Measurements from ENCODE around the gene SUSD5. TPM values are rescaled to one million over a fixed set of nuclear protein-coding genes. Genes with fewer than 3 reads are reported as not detected.
A peak's percentile ranks its signal among the peaks of the same experiment; 100 is the strongest.
"Not testable (repeated sequence)": the region's sequence is repeated elsewhere in the genome, so short reads cannot be mapped to it uniquely, and the experiment has no call there.

Gene SUSD5
- polyA plus RNA-seq, 4 donors: 0.21 to 2.0 (median 0.27) TPM; not detected in 1

DNA sequence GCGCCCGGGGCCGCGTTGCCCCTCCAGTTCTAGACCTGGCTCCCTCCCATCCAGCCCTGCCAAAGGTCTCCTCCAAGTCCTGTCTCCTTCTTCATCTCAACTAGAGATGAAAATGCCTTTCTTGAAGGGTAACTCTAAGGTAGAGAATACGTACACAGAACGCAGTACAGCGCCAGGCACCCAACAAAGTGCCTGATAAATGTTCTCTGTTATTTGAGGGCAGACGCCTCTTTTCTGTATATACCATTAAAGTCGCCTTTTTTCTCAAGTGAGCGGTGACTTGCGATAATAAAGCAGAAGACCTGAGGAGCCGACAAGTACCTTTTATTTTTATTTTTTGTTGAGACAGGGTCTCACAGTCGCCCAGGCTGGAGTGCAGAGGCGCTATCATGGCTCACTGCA lies 104.0 kb downstream of the SUSD5 start:
- FAIRE-seq (no peak), DNase-seq (no peak)
- Histone ChIP-seq H3K4me3 (ENCODE audit: low read depth in 1 of 3, low read length in 3 of 3) (peak overlapping the region in 2 of 3 donors; percentile 58 to 78), H3K4me1 (ENCODE audit: control insufficient read depth in 3 of 3, insufficient read depth in 2 of 3, low read depth in 1 of 3, low read length in 2 of 3) (peaks cover 2 to 8% (median 3%) of the 10 kb centered on the region in 3 donors), H3K36me3 (ENCODE audit: control insufficient read depth in 3 of 3, insufficient read depth in 2 of 3, low read depth in 1 of 3, low read length in 3 of 3) (peaks cover 0 to 12% (median 0%) of the 10 kb centered on the region in 3 donors), H3K9me3 (ENCODE audit: control insufficient read depth in 2 of 2, insufficient read depth in 1 of 2, low read depth in 1 of 2, low read length in 1 of 2) (no peaks in the 10 kb centered on the region), H3K27me3 (ENCODE audit: control insufficient read depth in 3 of 3, insufficient read depth in 3 of 3, low read length in 3 of 3) (no peaks in the 10 kb centered on the region), H3K27ac (ENCODE audit: low read depth in 1 of 3, low read length in 2 of 3) (peak overlapping the region; percentile 90 to 98 (median 98))
- WGBS, 3 donors: 30 to 44% (median 32%) methylated on average over 14 of the region's 14 CpGs

DNA sequence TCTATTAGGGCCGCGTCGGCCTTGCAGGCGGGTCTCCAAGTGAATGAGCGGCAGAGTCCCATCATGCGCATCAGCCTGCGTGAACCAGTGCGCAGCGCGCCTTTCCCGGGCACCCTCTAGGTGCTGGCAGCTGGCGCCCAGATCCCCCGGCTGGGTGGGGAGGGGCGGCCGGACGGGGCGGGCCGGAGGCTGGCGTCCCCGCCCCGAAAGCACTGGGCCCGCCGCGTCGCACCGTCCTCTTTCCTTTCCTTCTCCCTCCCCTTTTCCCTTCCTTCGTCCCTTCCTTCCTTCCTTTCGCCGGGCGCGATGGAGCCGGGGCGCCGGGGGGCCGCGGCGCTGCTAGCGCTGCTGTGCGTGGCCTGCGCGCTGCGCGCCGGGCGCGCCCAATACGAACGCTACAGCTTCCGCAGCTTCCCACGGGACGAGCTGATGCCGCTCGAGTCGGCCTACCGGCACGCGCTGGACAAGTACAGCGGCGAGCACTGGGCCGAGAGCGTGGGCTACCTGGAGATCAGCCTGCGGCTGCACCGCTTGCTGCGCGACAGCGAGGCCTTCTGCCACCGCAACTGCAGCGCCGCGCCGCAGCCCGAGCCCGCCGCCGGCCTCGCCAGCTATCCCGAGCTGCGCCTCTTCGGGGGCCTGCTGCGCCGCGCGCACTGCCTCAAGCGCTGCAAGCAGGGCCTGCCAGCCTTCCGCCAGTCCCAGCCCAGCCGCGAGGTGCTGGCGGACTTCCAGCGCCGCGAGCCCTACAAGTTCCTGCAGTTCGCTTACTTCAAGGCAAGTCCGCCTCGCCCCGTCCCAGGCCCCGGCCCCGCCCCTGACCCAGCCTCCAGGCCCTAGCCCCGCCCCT lies 104.6 kb downstream of the SUSD5 start, which contains the start of gene CRTAP:
CRTAP (plus strand) TSS at position 243 of the 850 bp plus-strand sequence; CDS start at position 307, 64 bp downstream.
- WGBS, 3 donors: 0% methylated on average over 75 to 98 of the region's 98 CpGs
- DNase-seq (peak; percentile 92 to 96), FAIRE-seq (no peak)
- Histone ChIP-seq H3K9me3 (ENCODE audit: control insufficient read depth in 2 of 2, insufficient read depth in 1 of 2, low read depth in 1 of 2, low read length in 1 of 2) (no peaks in the 10 kb centered on the region), H3K4me3 (ENCODE audit: low read depth in 1 of 3, low read length in 3 of 3) (peak within 1 kb of the TSS; percentile 58 to 78 (median 77)), H3K36me3 (ENCODE audit: control insufficient read depth in 3 of 3, insufficient read depth in 2 of 3, low read depth in 1 of 3, low read length in 3 of 3) (peaks cover 0 to 12% (median 0%) of the 10 kb centered on the region in 3 donors), H3K27ac (ENCODE audit: low read depth in 1 of 3, low read length in 2 of 3) (peak within 1 kb of the TSS; percentile 90 to 98 (median 98)), H3K4me1 (ENCODE audit: control insufficient read depth in 3 of 3, insufficient read depth in 2 of 3, low read depth in 1 of 3, low read length in 2 of 3) (peaks cover 2 to 8% (median 3%) of the 10 kb centered on the region in 3 donors), H3K27me3 (ENCODE audit: control insufficient read depth in 3 of 3, insufficient read depth in 3 of 3, low read length in 3 of 3) (no peaks in the 10 kb centered on the region)

DNA sequence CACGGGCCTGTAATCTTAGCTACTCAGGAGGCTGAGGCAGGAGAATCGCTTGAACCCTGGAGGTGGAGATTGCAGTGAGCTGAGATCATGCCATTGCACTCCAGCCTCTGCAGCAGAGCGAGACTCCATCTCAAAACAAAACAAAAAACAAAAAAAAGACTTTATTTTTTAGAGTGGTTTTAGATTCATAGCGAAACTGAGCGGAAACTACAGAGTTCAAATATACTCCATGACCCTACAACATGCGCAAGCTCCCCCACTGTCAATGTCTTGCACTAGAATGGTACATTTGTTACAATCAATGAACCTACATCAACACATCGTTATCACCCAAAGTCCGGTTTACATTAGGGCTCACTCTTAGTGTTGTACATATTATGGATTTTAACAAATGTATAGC lies 107.0 kb downstream of the SUSD5 start:
- Histone ChIP-seq H3K4me3 (ENCODE audit: low read depth in 1 of 3, low read length in 3 of 3) (no peak overlapping the region), H3K9me3 (ENCODE audit: control insufficient read depth in 2 of 2, insufficient read depth in 1 of 2, low read depth in 1 of 2, low read length in 1 of 2) (no peaks in the 10 kb centered on the region), H3K36me3 (ENCODE audit: control insufficient read depth in 3 of 3, insufficient read depth in 2 of 3, low read depth in 1 of 3, low read length in 3 of 3) (no peaks in the 10 kb centered on the region), H3K27me3 (ENCODE audit: control insufficient read depth in 3 of 3, insufficient read depth in 3 of 3, low read length in 3 of 3) (no peaks in the 10 kb centered on the region), H3K27ac (ENCODE audit: low read depth in 1 of 3, low read length in 2 of 3) (no peak overlapping the region), H3K4me1 (ENCODE audit: control insufficient read depth in 3 of 3, insufficient read depth in 2 of 3, low read depth in 1 of 3, low read length in 2 of 3) (peaks cover 2 to 8% (median 3%) of the 10 kb centered on the region in 3 donors)
- no peak for DNase-seq
- no peak for FAIRE-seq
- 73 to 92% (median 87%) methylated on average over 8 of the region's 8 CpGs for WGBS, 3 donors

DNA sequence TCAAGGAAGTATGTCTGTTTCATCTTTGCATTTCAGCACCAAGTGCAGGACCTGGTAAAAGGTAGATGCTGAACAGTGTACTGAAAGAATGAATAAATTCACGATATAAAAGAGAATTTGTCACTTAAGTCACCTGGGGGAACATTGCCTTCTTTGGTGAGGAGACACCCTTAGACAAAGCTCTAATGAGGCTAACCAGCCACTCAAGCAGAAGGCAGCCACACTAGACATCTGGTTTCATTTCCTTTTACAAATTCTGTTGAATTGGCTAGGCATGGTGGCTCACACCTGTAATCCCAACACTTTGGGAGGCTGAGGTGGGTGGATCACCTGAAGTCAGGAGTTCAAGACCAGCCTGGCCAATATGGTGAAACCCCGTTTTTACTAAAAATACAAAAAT lies 111.8 kb downstream of the SUSD5 start:
- FAIRE-seq; H3K4me3 ChIP-seq (ENCODE audit: low read depth in 1 of 3, low read length in 3 of 3); H3K36me3 ChIP-seq (ENCODE audit: control insufficient read depth in 3 of 3, insufficient read depth in 2 of 3, low read depth in 1 of 3, low read length in 3 of 3); H3K9me3 ChIP-seq (ENCODE audit: control insufficient read depth in 2 of 2, insufficient read depth in 1 of 2, low read depth in 1 of 2, low read length in 1 of 2); H3K27me3 ChIP-seq (ENCODE audit: control insufficient read depth in 3 of 3, insufficient read depth in 3 of 3, low read length in 3 of 3); H3K27ac ChIP-seq (ENCODE audit: low read depth in 1 of 3, low read length in 2 of 3); H3K4me1 ChIP-seq (ENCODE audit: control insufficient read depth in 3 of 3, insufficient read depth in 2 of 3, low read depth in 1 of 3, low read length in 2 of 3); DNase-seq: not testable (repeated sequence)
- 73 to 90% (median 85%) methylated on average over 2 of the region's 2 CpGs for WGBS, 3 donors

DNA sequence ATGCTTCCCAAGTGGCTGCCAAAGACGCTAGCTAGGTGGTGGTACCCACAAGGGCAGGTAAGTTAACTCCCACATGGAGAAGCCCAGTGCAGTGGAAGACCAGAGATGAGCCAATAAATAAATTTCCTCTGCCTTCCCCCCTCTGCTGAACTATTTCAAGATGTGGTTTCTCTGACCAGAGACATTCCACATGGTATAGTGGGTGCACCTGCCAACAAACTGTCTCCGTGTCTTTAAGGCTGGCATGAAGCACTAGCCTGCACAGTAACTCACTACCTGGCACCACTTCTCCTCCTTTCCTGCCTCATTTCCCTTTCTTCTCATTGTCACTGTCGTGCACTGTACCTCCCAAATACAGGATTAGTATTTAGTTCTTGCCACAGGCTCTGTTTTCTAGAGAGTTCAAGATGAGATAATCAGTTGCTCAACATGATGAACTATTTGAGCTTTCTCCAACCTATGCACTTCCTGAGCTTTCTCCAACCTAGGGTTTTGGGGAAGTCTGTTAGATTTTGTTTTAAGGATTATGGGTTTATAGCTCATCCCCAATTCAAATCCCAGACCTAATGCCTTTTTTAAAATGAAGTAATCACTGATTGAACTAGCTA lies 113.2 kb downstream of the SUSD5 start:
- WGBS, 3 donors: 65 to 90% (median 70%) methylated on average over 3 of the region's 3 CpGs
- no peak overlapping the region for H3K27ac ChIP-seq (ENCODE audit: low read depth in 1 of 3, low read length in 2 of 3)
- no peak for FAIRE-seq
- no peak overlapping the region for H3K4me3 ChIP-seq (ENCODE audit: low read depth in 1 of 3, low read length in 3 of 3)
- DNase-seq: no peak
- no peaks in the 10 kb centered on the region for H3K4me1 ChIP-seq (ENCODE audit: control insufficient read depth in 3 of 3, insufficient read depth in 2 of 3, low read depth in 1 of 3, low read length in 2 of 3)
- H3K27me3 ChIP-seq (ENCODE audit: control insufficient read depth in 3 of 3, insufficient read depth in 3 of 3, low read length in 3 of 3): no peaks in the 10 kb centered on the region
- H3K36me3 ChIP-seq (ENCODE audit: control insufficient read depth in 3 of 3, insufficient read depth in 2 of 3, low read depth in 1 of 3, low read length in 3 of 3): no peaks in the 10 kb centered on the region
- no peaks in the 10 kb centered on the region for H3K9me3 ChIP-seq (ENCODE audit: control insufficient read depth in 2 of 2, insufficient read depth in 1 of 2, low read depth in 1 of 2, low read length in 1 of 2)

DNA sequence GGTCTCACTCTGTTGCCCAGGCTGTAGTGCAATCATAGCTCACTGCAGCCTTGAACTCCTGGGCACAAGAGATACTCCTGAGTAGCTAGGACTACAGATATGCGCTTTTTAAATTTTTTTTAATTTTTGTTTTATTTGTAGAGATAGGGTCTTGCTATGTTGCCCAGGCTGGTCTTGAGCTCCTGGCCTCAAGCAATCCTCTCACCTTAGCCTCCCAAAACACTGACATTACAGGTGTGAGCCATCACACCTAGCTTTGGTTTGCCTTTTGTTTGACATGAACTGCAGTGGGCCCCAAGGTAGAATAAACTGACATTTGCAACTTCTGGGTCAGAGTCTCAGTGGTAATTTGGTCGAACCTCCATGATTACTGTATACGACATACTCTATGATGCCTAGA lies 113.8 kb downstream of the SUSD5 start:
- no peak for DNase-seq
- Histone ChIP-seq H3K4me1 (ENCODE audit: control insufficient read depth in 3 of 3, insufficient read depth in 2 of 3, low read depth in 1 of 3, low read length in 2 of 3) (no peaks in the 10 kb centered on the region), H3K27ac (ENCODE audit: low read depth in 1 of 3, low read length in 2 of 3) (no peak overlapping the region), H3K9me3 (ENCODE audit: control insufficient read depth in 2 of 2, insufficient read depth in 1 of 2, low read depth in 1 of 2, low read length in 1 of 2) (no peaks in the 10 kb centered on the region), H3K4me3 (ENCODE audit: low read depth in 1 of 3, low read length in 3 of 3) (no peak overlapping the region), H3K27me3 (ENCODE audit: control insufficient read depth in 3 of 3, insufficient read depth in 3 of 3, low read length in 3 of 3) (no peaks in the 10 kb centered on the region), H3K36me3 (ENCODE audit: control insufficient read depth in 3 of 3, insufficient read depth in 2 of 3, low read depth in 1 of 3, low read length in 3 of 3) (no peaks in the 10 kb centered on the region)
- 80 to 89% (median 82%) methylated on average over 3 of the region's 3 CpGs for WGBS, 3 donors
- FAIRE-seq: no peak

DNA sequence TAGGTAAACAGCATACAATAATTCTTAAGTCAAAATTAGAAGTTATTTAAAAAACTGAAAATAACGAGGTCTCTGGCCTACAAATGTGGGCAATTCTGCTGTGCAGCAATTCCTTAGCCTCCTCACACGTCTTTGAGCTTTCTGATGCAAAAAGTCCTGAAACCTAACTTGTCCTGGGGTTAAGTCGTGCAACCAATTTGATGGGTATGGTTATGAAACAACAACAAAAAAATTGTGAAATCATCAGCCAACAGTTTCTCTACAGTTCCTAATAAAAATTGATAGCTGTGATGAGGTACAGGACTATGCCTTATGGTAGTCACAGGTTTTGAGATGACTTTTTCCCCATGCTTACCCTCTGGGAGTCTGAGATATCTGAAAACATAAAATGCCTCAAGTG lies 115.1 kb downstream of the SUSD5 start:
- Histone ChIP-seq H3K27me3 (ENCODE audit: control insufficient read depth in 3 of 3, insufficient read depth in 3 of 3, low read length in 3 of 3) (no peaks in the 10 kb centered on the region), H3K9me3 (ENCODE audit: control insufficient read depth in 2 of 2, insufficient read depth in 1 of 2, low read depth in 1 of 2, low read length in 1 of 2) (no peaks in the 10 kb centered on the region), H3K4me3 (ENCODE audit: low read depth in 1 of 3, low read length in 3 of 3) (no peak overlapping the region), H3K4me1 (ENCODE audit: control insufficient read depth in 3 of 3, insufficient read depth in 2 of 3, low read depth in 1 of 3, low read length in 2 of 3) (no peaks in the 10 kb centered on the region), H3K36me3 (ENCODE audit: control insufficient read depth in 3 of 3, insufficient read depth in 2 of 3, low read depth in 1 of 3, low read length in 3 of 3) (no peaks in the 10 kb centered on the region), H3K27ac (ENCODE audit: low read depth in 1 of 3, low read length in 2 of 3) (no peak overlapping the region)
- FAIRE-seq (no peak), DNase-seq (no peak)
- 87 to 90% (median 87%) methylated on average over 3 of the region's 3 CpGs for WGBS, 3 donors

DNA sequence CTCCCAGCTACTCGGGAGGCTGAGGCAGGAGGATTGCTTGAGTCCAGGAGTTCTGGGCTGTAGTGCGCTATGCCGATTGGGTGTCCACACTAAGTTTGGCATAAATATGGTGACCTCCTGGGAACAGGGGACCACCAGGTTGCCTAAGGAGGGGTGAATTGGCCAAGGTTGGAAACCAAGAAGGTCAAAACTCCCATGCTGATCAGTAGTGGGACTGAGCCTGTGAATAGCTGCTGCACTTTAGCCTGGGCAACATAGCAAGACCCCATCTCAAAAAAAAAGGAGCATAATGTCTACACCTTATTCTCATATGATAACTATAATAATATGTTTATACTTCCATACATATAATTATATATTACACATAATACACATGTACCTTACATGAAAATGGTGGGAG lies 115.6 kb downstream of the SUSD5 start:
- no peak for DNase-seq
- H3K27ac ChIP-seq (ENCODE audit: low read depth in 1 of 3, low read length in 2 of 3): no peak overlapping the region
- no peaks in the 10 kb centered on the region for H3K4me1 ChIP-seq (ENCODE audit: control insufficient read depth in 3 of 3, insufficient read depth in 2 of 3, low read depth in 1 of 3, low read length in 2 of 3)
- FAIRE-seq: no peak
- WGBS, 3 donors: 93 to 97% (median 95%) methylated on average over 3 of the region's 3 CpGs
- H3K27me3 ChIP-seq (ENCODE audit: control insufficient read depth in 3 of 3, insufficient read depth in 3 of 3, low read length in 3 of 3): no peaks in the 10 kb centered on the region
- H3K9me3 ChIP-seq (ENCODE audit: control insufficient read depth in 2 of 2, insufficient read depth in 1 of 2, low read depth in 1 of 2, low read length in 1 of 2): no peaks in the 10 kb centered on the region
- H3K36me3 ChIP-seq (ENCODE audit: control insufficient read depth in 3 of 3, insufficient read depth in 2 of 3, low read depth in 1 of 3, low read length in 3 of 3): no peaks in the 10 kb centered on the region
- H3K4me3 ChIP-seq (ENCODE audit: low read depth in 1 of 3, low read length in 3 of 3): no peak overlapping the region

Measured in small intestine (tissue), 7 donors.